Measurements from ENCODE around the gene PCAT6.
"Not testable (repeated sequence)": the region's sequence is repeated elsewhere in the genome, so short reads cannot be mapped to it uniquely, and the experiment has no call there.

The PCAT6 gene

DNA sequence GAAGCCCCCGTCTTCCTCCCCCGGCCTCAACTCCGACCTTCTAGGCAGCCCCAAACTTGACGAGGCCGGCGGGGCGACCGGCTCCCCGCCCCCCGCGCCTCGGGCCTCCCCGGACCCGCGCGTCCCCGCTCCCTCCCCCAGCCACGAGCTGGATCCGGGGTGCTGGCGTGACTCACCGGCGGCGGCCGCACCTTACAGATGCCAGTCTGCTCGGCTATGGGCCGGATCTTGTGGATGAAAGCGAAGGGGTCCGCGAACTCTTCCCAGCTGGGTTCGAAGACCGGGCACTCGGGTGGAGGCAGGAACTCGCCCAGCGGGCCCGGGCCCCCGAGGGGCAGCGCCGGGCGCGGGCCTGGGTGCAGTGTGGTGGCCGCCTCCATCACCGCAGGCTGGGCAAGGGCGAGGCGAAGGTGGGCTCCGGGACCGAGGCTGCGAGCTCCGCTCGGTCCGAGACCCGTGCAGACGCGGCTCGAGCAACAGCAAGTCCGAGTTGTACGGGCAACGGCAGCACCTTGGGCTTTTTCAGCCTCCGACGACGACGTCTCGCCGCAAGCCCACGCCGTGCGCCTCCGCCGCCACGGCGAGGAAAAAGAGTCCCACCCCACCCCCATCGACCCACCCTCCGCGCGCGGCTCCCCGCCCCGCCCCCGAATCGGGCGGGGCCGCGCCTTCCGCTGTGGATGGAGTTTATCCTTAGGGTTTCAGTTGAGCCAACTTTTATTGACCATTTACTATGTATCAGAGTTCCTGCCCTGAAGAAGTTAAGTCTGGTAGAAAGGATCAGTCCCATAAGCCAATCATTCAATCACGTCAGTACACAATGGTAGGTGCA, 2.6 kb upstream of the PCAT6 start, which contains the start of gene KDM5B:
TSS of gene KDM5B (minus strand) at position 496 of the 832 bp plus-strand sequence. CDS start at position 380, 116 bp downstream.
- DNase-seq = no peak

GRCh38 chr1:202809597-202810159, 1.1 kb upstream of the PCAT6 start:
- no peak for DNase-seq

DNA sequence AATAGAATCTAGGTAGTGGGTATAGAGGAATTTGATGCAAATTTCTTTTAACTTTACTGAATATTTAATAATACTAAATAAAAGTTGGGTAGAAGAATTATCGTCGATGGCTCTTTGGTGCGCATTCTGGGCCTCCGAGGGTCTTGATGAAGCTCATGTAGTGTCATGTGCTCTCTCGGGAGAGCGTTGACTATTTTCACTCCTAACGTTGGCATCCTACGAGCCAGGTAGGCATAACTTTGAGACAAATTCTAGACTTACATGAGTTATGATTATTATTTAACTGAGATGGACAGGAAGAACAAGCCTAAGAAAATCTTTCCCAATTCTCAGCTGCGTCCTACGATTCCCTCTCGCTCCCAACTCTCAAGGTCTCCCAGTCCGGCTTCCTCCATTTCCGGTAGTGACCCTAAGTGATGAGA, 550 bp upstream of the PCAT6 start:
- no peak for DNase-seq

DNA sequence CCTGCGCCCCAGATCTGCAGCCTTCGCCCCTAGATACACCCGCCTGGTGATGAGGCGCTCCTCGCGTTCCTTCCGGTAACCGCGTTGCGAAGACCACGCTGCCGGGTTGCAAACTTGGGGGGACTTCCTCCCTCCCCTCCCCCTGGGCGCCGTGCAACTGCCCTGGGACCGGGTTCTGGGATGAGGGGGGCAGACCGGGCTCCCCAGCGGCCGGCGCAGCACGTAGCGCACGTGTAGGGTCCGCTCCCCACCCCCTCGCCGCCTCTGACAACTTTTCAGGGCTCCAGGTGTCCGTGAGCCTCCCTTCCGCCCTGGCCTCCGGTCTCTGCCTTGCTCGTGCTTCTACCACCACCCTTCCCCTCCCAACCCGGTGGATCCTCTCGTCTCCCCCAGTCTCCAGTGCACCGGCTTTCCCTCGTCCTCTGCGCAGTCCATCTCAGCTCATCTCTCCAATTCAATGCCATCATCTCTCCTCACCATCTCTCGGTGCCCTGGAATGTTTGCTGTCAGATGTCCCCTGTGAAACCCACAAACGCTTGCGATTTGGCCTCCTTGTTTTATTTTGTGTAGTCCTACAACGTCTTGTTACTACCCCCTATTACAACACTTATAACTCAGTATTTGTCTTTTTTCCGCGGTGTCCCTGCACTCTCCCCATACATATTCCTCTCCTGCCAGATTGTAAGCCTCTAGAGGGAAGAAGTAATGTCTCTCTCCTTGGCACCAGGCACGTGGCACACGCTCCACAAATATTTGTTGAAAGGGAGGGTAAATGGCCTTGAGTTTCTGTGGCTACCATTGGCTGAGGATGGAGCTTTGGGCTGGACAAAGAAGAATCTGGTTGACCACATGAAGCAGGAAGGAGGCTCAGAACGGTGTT, 782 bp downstream of the PCAT6 start:
- no peak for DNase-seq

- DNase-seq = no peak
Observed at GRCh38 chr1:202812176-202813026, 1.6 kb downstream of the PCAT6 start.

- peak; percentile 17 for DNase-seq
Observed at GRCh38 chr1:202815120-202815519, 4.4 kb downstream of the PCAT6 start.

- no peak for DNase-seq
Observed at GRCh38 chr1:202818819-202819218, 8.1 kb downstream of the PCAT6 start.

DNA sequence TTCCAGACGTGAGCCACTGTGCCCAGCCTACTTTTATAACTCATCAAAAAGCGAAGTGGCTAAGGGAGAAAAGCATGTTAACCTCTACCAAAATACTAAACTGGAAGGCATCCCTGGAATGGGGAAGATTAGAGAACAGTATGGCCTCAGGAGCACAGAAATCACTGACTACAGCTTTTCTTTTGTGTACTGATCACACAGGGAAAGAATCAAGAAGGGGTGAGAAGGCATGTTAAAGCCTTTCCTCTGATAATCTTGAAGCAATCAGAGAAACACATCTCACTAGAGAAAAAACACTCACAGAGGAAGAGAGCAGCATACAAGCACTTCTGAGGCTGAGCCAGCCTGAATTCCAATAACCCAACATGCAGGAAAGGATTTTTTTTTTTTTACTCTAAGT, 10.7 kb downstream of the PCAT6 start:
- DNase-seq = no peak

DNA sequence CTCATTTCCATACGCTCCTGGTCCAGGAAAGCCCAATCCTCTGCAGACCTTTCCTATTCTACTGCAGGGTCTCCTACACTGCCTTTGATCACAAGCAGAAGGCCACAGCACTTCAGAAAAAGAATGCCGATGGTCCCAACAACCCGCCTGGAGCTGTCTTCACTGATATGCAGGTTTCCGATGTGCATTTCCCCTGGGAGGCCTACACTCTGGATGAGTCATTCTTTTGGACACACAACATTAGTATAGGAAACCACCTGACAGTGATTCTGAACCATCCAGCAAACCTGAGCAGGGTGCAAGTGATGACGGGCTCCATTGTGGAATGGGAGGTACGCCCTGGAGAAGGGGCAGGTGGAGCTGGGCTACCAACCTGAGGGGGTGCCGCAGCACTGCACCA, 15.0 kb downstream of the PCAT6 start:
- no peak for DNase-seq

DNA sequence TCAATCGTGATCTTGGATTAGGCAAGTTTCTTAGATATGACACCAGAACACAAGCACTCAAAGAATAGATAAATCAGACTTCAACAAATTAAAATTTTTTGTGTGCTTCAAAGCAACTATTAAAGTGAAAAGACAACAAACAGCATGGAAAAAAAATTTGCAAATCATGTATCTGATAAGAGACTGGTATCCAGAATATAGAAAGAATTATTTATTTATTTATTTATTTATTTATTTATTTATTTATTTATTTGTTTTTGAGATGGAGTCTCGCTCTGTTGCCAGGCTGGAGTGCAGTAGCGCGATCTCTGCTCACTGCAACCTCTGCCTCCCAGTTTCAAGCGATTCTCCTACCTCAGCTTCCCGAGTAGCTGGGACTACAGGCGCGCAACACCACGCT, 18.5 kb downstream of the PCAT6 start:
- not testable (repeated sequence) for DNase-seq

GRCh38 chr1:202831906-202832305, 21.2 kb downstream of the PCAT6 start:
- no peak for DNase-seq

- DNase-seq = no peak
Observed at GRCh38 chr1:202834771-202835547, 24.2 kb downstream of the PCAT6 start.

DNA sequence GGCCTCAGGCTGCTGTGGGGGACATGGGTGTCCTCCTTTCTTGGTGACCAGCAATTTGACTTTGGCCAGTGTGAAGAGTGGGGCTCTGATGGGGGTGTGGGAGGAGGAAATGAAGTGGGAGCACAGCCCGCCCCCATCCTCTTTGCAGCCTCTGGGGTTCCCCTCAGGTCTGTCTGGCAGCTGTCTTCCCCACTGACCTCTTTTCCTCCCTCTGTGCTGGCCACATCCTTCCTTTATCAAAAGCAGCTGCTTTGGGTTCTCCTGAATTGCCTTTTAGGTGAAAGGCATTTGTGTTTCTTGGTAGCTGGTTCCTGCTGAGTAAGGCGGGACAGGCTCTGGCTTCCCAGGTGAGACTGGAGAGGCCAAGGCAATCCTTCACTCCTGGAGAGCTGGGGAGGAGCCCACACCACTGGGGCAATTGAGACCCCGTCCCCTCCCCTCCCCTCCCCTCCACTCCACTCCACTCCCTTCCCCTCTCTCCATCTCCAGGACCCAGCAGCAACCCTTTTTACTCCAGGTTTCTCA, 24.9 kb downstream of the PCAT6 start:
- no peak for DNase-seq

DNA sequence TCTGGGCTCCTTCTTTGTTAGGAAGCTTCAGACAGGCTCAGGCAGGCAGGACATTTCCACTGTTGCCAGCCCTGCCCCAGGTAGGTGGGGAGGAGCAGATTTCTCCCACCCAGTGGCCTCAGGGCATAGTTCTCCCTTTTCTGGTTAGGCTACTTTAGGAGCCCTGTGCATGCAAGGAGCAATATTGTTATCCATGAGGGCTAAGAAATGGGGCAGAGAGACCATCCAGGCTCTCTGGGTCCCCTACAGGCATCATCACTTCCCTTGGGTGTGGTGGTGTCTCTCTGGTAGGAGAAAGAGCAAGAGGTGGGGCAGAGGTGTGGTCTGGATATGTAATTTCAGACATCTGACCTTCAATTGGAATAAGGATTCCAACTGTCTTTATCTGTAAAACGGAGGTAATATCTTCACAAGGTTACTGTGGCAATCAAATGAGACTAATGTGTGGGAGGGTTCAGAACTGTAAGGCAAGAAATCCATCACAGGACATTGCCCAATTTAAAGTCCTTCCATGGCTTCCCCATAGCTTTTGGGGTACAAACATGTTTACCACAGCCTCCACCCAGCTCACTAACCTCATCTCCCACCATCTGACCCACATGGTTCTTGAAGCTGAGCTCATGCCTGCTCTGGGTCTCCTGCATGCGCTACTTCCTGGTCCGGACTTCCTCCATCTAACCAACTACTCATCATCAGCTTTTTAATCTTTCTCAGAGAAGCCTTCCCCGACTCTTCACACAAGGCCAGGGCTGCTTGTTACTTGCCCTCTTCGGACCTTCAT, 26.1 kb downstream of the PCAT6 start:
- DNase-seq = no peak

GRCh38 chr1:202837746-202838262, 27.1 kb downstream of the PCAT6 start:
- DNase-seq = no peak

DNA sequence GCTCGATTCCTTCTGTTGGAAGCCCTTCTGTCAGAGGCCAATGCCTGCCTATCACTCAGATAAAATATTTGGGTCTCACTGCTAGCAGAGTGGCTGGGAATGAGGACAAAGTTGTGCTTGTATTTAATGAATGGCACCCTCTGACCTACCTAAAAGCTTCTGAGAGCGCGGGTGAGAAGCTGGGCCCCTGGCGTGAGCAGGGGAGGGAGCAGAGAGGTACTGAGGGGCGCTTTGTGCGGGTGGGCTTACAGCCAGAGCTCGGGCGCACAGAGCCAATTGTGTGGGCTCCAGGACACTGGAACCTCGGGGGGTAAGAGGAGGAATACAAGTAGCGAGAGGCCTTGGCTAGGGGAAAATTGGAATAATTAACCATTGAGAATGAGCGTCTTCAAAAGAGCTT, 32.3 kb downstream of the PCAT6 start:
- no peak for DNase-seq

DNA sequence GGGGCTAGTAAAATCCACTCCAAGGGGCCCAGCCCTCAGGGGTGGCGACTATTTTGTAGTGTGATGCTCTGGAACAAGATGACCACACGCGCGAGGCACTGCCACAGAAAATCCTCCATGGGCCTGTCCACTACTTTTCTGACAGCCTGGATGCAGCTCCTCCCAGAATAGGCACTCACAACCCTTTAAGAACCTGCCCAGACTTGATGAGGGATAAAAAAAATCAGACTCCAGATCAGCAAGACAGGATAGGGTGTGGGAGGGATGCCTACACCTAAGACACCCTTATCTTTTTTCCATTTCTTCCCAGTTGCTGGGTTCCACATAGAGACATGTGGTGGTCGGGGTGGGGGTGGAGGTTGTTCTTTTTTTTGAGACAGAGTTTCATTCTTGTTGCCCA, 33.5 kb downstream of the PCAT6 start:
- no peak for DNase-seq

DNA sequence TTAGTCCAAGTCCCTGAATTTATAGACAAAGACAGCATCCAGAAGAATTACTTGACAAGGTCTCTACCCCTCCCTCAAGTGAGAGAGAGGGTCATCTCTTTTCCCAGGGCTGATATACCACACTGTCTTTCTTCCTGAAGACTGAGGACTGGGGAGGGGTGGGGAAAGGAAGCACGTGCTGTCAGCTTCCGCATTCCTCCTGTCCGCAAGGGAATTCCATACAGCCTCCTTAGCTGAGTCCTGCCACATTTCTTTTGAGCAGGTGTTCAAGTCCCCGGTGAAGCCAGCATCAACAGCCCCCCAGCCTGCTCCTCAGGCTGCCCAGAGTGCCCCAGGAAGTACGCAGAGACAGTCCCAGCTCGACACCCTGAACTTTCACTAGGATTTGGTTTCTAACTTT, 34.2 kb downstream of the PCAT6 start:
- no peak for DNase-seq

- DNase-seq = no peak
Observed at GRCh38 chr1:202848191-202848542, 37.4 kb downstream of the PCAT6 start.

DNA sequence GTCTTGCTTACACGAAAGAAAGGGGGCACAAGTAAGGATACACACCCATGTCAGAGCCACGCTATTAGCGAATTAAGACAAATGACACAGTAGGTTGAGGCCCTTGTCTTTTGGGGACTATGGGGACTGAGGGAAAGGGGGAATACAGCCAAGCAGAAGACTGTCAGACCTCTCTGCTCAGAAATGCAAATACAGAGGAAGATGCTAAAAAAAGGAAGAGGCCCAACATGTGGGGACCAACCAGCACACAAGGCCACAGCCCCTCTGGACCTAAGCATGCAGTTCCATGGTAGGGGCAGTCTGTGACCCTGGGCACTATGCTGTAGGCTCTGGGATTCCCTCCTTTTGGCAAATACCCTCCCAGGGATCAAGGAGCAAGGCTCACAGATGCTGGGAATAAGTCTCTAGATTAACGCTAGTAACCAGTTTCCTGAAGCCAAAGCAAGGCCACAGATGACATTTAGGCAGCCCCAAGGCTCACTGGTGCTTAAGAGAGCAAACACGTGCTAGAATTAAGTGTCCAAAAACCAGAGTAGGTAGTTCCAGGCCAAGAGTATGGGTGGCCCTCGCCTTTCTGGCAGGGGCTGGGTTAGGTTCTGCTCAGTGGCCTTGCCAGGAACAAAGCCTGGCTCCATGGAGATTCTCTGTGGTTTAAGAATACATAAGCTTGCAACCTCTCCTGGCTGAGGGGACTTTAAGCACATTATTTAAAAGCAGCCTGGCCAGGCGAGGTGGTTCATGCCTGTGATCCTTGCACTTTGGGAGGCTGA, 40.0 kb downstream of the PCAT6 start:
- no peak for DNase-seq

All from NCI-H1694 treated with DMSO at 0.1 percent for 48 hours (cell line).